Heart left ventricle (tissue), 16 donors: ENCODE measurements around the gene FER. TPM values are rescaled to one million over a fixed set of nuclear protein-coding genes. Genes with fewer than 3 reads are reported as not detected.

Experiments used
- ATAC-seq, 4 donors: fragments of 200-7000 bp; cut with Tn5 transposase; one replicate each; pipeline ENCODE4 v1.9.1; 2020 to 2022; ENCODE audit warnings: moderate library complexity in 4 of 4, mild to moderate bottlenecking in 3 of 4, moderate number of reproducible peaks in 1 of 4
- DNase-seq, 5 donors: peaks; one replicate each; pipeline ENCODE4 v3.0.0-alpha.2; 2020
- H3K27ac ChIP-seq, 12 donors: fragments of 200-600 bp; sonication (generic) in 4 of 12; one replicate each; pipeline versions ENCODE4 v1.5.0 to v1.8.0; 2016 to 2022; ENCODE audit warnings: mild to moderate bottlenecking in 2 of 12
- H3K27me3 ChIP-seq, 9 donors: fragments of 200-600 bp; sonication (generic) in 2 of 9; one replicate each; pipeline versions ENCODE4 v1.5.1 to v1.8.0; 2016 to 2022; ENCODE audit warnings: mild to moderate bottlenecking in 3 of 9
- H3K36me3 ChIP-seq, 9 donors: fragments of 200-600 bp; sonication (generic) in 2 of 9; one replicate each; pipeline versions ENCODE4 v1.5.0 to v1.8.0; 2018 to 2022; ENCODE audit warnings: mild to moderate bottlenecking in 2 of 9
- H3K4me1 ChIP-seq, 12 donors: fragments of 200-600 bp; sonication (generic) in 4 of 12; one replicate each; pipeline versions ENCODE4 v1.5.0 to v1.8.0; 2016 to 2022; ENCODE audit warnings: mild to moderate bottlenecking in 3 of 12
- H3K4me3 ChIP-seq, 12 donors: fragments of 200-600 bp; sonication (generic) in 4 of 12; one replicate each; pipeline versions ENCODE4 v1.5.0 to v1.8.0; 2017 to 2022; ENCODE audit warnings: mild to moderate bottlenecking in 9 of 12, moderate library complexity in 4 of 12
- H3K9me3 ChIP-seq, 12 donors: fragments of 200-600 bp; sonication (generic) in 4 of 12; one replicate each; pipeline versions ENCODE4 v1.5.0 to v1.8.0; 2016 to 2022; ENCODE audit warnings: mild to moderate bottlenecking in 1 of 12
- POLR2A ChIP-seq, 2 donors: fragments of 450-650 bp; IDR thresholded peaks; one replicate each; pipeline ENCODE4 v1.6.1; 2017; ENCODE audit warnings: antibody characterized with exemption in 2 of 2, mild to moderate bottlenecking in 2 of 2, moderate library complexity in 2 of 2
- WGBS, 4 donors: extraction: QIAGEN DNeasy Blood & Tissue Kit in 2 of 4; methylation state at CpG; one replicate each; pipeline versions ENCODE4 v1.1.5 to v1.1.7; 2013 to 2018; 5-methylcytosine and 5-hydroxymethylcytosine counted together
- intact Hi-C, 10 donors: fragments of 100-400 bp; cut with DNase I; formaldehyde crosslinking; loops; one replicate each; pipeline versions ENCODE4 v1.11.1 to v1.14.2; 2022
- polyA plus RNA-seq, 2 donors: library from polyadenylated mRNA; stranded (reverse); fragments of 200-250 nt; gene quantifications; one replicate each; pipeline ENCODE4 v1.2.3, GENCODE V29; 2013
- total RNA-seq, 9 donors: library from RNA; depleted of rRNA in 2 of 9; stranded (reverse); fragments of >200 nt in 2 of 9; fragmentation: NEBNext Ultra II Directional in 3 of 9; extraction: Animal tissue kit (Norgen Biotek cat#: 25700) in 3 of 9; gene quantifications; one replicate each; pipeline versions ENCODE4 v1.1.0 to v1.2.4, GENCODE V29; 2016 to 2023
- TF ChIP-seq, protein P1 (sequence below), 12 donors: fragments of 200-600 bp; sonication (generic) in 4 of 12; IDR thresholded peaks; one replicate each; pipeline versions ENCODE4 v1.5.0 to v1.8.0; 2018 to 2022; ENCODE audit warnings: antibody characterized with exemption in 12 of 12, mild to moderate bottlenecking in 5 of 12
- donor health status: ischemic (EF 13 %, LVEDD 7.1; RV severe dilation, severe dysfunction).
- donor health status: healthy with polysubstance abuse.
- donor health status: DM: no; HTN: yes; CAD: no.
- donor health status: DM: no; HTN: no; CAD: no.
- donor health status: ischemic (EF 25% LVEDD 6.9; RV normal size, moderate dysfunction).
- donor health status: ischemic (EF 25% LVEDD 5.7; RV mildly dilated, moderate dysfunction).
- donor health status: healthy.
- donor health status: DM: yes; HTN: yes; CAD: no.
- donor health status: ischemic (EF 35%, LVEDD 5.7; RV mildly dilated, moderate dysfunction).
- donor health status: nonischemic (EF 11% LVEDD 7.7; RV severe dilation, severe dysfunction).
- donor health status: DM: yes; HTN: yes; CAD: no.
- donor health status: PGD.
- donor health status: ischemic (EF 29% LVEDD 5.4; RV normal size, mild dysfunction).
- donor health status: nonischemic (EF 23%, LVEDD 6.1; RV moderate dilation, normal function).

FER gene
- total and polyA plus RNA-seq, 11 donors = 1.4 to 25.7 (median 13.1) TPM

DNA sequence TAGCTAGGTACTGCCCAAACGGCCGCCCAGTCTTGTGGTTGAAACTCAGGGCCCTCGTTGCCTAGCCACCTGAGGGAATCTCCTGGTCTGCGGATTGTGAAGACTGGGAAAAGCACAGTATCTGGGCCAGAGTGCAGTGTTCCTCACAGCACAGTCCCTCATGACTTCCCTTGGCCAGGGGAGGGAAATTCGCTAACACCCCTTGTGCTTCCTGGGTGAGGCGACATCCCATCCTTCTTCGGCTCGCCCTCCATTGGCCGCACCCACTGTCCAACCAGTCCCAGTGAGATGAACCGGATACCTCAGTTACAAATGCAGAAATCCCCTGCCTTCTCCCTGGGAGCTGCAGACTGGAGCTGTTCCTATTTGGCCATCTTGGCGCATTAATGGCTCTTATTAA lies 250.5 kb downstream of the FER start:
- 95 to 98% (median 97%) methylated on average over 11 of the region's 11 CpGs for WGBS, 4 donors
- no peak for ATAC-seq
- H3K27me3 ChIP-seq = no peaks in the 10 kb centered on the region
- peaks cover 0 to 31% (median 2%) of the 10 kb centered on the region in 12 donors for H3K9me3 ChIP-seq
- TF ChIP-seq, protein P1, sequence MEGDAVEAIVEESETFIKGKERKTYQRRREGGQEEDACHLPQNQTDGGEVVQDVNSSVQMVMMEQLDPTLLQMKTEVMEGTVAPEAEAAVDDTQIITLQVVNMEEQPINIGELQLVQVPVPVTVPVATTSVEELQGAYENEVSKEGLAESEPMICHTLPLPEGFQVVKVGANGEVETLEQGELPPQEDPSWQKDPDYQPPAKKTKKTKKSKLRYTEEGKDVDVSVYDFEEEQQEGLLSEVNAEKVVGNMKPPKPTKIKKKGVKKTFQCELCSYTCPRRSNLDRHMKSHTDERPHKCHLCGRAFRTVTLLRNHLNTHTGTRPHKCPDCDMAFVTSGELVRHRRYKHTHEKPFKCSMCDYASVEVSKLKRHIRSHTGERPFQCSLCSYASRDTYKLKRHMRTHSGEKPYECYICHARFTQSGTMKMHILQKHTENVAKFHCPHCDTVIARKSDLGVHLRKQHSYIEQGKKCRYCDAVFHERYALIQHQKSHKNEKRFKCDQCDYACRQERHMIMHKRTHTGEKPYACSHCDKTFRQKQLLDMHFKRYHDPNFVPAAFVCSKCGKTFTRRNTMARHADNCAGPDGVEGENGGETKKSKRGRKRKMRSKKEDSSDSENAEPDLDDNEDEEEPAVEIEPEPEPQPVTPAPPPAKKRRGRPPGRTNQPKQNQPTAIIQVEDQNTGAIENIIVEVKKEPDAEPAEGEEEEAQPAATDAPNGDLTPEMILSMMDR (IDR thresholded peaks at IDR 0.05) = no peak
- no peak for TF ChIP-seq POLR2A (IDR thresholded peaks at IDR 0.05)
- H3K4me1 ChIP-seq = no peaks in the 10 kb centered on the region
- no peak overlapping the region for H3K27ac ChIP-seq
- intact Hi-C loops = no loop called here
- peaks cover 0 to 3% (median 0%) of the 10 kb centered on the region in 9 donors for H3K36me3 ChIP-seq
- no peak for DNase-seq
- H3K4me3 ChIP-seq = no peak overlapping the region

DNA sequence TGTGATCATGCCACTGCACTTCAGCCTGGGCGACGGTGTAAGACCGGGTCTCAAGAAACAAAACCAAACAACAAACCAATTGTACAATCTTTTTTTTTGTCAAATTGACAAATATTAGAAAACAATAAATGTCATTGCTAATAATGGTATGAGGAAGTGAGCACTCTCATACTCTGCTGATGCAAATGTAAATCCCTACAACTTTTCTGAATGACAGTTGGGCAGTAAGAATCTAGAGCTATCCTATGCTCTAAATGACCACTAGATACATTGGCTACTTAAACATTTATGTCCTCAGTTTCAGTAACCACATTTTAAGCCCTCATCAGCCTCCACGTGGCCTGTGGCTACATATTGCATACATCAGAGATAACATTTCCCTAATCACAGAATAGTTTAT lies 256.2 kb downstream of the FER start:
- TF ChIP-seq POLR2A (IDR thresholded peaks at IDR 0.05) = no peak
- TF ChIP-seq, protein P1 (IDR thresholded peaks at IDR 0.05) = no peak
- no peaks in the 10 kb centered on the region for H3K27me3 ChIP-seq
- intact Hi-C loops = no loop called here
- 90 to 93% (median 91%) methylated on average over 4 of the region's 4 CpGs for WGBS, 4 donors
- no peak for ATAC-seq
- no peaks in the 10 kb centered on the region for H3K36me3 ChIP-seq
- H3K9me3 ChIP-seq = no peaks in the 10 kb centered on the region
- H3K4me1 ChIP-seq = no peaks in the 10 kb centered on the region
- no peak for DNase-seq
- H3K4me3 ChIP-seq = no peak overlapping the region
- H3K27ac ChIP-seq = no peak overlapping the region

DNA sequence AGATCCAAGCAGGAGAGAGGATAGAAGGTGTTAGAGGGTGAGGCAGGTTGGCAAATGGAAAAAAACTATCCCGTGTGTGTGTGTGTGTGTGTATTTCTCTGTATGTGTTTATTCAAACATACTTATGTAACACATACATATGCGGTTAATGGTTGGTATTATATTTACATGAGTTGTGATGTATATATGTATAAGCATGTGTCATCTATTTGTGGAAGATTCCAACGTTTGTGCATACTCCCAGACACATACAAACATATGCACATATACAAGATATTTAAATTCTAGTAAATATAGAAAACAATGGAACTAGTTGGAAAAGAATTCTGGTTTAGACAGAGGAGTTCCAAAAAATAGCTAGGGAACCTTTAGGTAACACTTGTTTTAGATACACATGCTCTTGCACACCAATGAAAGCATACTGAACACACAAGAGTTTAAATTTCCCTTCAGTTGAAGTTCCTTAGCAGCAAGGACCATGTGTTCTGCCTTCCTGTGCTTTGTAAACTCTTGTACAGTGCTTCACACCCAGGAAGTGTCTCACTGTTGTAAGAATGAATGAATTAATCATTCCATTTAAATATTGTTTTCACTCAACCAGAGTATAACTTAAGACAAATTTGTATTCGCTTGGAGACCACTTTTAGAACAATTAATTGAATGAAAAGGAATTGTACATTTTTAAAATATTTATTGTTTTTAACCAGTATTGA lies 257.8 kb downstream of the FER start:
- H3K27ac ChIP-seq = no peak overlapping the region
- H3K27me3 ChIP-seq = no peaks in the 10 kb centered on the region
- no peaks in the 10 kb centered on the region for H3K9me3 ChIP-seq
- H3K36me3 ChIP-seq = no peaks in the 10 kb centered on the region
- H3K4me1 ChIP-seq = no peaks in the 10 kb centered on the region
- ATAC-seq (no peak), DNase-seq (no peak)
- no peak overlapping the region for H3K4me3 ChIP-seq
- no peak for TF ChIP-seq POLR2A (IDR thresholded peaks at IDR 0.05)
- TF ChIP-seq, protein P1 (IDR thresholded peaks at IDR 0.05) = no peak
- intact Hi-C loops = no loop called here
- 90 to 91% (median 90%) methylated on average over 4 of the region's 4 CpGs for WGBS, 4 donors

DNA sequence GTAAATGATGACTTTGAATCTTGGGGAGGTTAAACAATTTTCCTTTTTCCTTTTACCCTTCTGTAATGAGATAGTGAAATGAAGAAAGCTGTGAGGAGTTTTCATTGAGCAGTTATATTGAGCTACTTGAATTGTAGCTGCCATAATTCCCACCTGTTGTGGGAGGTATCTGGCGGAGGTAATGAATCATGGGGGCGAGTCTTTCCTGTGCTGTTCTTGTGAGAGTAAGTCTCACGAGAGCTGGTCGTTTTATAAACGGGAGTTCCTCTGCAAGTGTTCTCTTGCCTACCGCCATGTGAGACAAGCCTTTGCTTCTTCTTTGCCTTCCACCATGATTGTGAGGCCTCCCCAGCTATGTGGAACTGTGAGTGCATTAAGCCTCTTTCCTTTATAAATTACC lies 258.4 kb downstream of the FER start:
- no peak overlapping the region for H3K27ac ChIP-seq
- H3K36me3 ChIP-seq = no peaks in the 10 kb centered on the region
- 79 to 89% (median 83%) methylated on average over 6 of the region's 6 CpGs for WGBS, 4 donors
- ATAC-seq (no peak), DNase-seq (no peak)
- H3K9me3 ChIP-seq = no peaks in the 10 kb centered on the region
- intact Hi-C loops = no loop called here
- H3K27me3 ChIP-seq = no peaks in the 10 kb centered on the region
- TF ChIP-seq, protein P1 (IDR thresholded peaks at IDR 0.05) = no peak
- no peak for TF ChIP-seq POLR2A (IDR thresholded peaks at IDR 0.05)
- H3K4me3 ChIP-seq = no peak overlapping the region
- H3K4me1 ChIP-seq = no peaks in the 10 kb centered on the region
